ENCODE results near the gene ZKSCAN1. TPM values are rescaled to one million over a fixed set of nuclear protein-coding genes. Genes with fewer than 3 reads are reported as not detected.
"Not testable (repeated sequence)": the region's sequence is repeated elsewhere in the genome, so short reads cannot be mapped to it uniquely, and the experiment has no call there.

The ZKSCAN1 gene
- total RNA-seq, 1 donor from 2014 or later = 63.1 TPM

DNA sequence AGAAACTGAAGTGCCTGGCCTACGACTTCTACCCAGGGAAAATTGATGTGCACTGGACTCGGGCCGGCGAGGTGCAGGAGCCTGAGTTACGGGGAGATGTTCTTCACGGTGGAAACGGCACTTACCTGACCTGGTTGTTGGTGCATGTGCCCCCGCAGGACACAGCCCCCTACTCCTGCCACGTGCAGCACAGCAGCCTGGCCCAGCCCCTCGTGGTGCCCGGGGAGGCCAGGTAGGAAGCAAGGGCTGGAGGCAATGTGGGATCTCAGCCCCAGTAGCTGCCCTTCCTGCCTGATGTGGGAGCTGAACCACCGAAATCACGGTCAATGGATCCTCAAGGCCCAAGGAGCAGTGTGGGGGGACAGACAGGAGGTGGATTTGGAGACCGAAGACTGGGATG, 28.1 kb upstream of the ZKSCAN1 start:
- H3K4me3 Mint-ChIP-seq; DNase-seq (ENCODE audit: low spot score); H3K27ac Mint-ChIP-seq; H3K4me1 Mint-ChIP-seq (ENCODE audit: low read depth); H3K36me3 Mint-ChIP-seq (ENCODE audit: low read depth); intact Hi-C loops (cut with micrococcal nuclease); H3K9me3 Mint-ChIP-seq: not testable (repeated sequence)
- peaks cover 14% of the 10 kb centered on the region for H3K27me3 Mint-ChIP-seq (ENCODE audit: insufficient read depth)

DNA sequence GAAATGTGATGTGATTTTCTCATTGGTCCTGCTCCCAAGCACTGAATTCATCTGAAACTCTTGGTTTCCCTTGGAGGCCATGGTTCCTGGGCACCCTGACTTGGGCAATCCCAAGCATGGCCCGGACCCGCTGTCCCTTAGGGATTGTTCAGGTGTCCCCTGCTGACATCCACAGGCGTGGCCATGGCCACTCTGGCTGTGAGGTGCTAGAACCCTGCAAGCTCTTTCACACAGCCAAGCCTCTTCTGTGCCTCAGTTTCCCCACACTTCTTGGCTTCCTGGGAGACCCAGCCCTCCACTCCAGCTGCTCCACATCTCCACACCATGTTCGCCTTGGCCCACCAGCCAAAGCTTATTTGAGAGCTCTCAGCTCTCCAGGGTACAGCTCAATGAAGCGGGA, 27.6 kb upstream of the ZKSCAN1 start:
- no peak for DNase-seq (ENCODE audit: low spot score)
- Mint-ChIP-seq H3K9me3 (no peaks in the 10 kb centered on the region), H3K4me3 (no peak overlapping the region), H3K27ac (no peak overlapping the region), H3K27me3 (ENCODE audit: insufficient read depth) (peaks cover 14% of the 10 kb centered on the region), H3K36me3 (ENCODE audit: low read depth) (no peaks in the 10 kb centered on the region), H3K4me1 (ENCODE audit: low read depth) (peaks cover 4% of the 10 kb centered on the region)
- intact Hi-C loops (cut with micrococcal nuclease) = no loop called here

DNA sequence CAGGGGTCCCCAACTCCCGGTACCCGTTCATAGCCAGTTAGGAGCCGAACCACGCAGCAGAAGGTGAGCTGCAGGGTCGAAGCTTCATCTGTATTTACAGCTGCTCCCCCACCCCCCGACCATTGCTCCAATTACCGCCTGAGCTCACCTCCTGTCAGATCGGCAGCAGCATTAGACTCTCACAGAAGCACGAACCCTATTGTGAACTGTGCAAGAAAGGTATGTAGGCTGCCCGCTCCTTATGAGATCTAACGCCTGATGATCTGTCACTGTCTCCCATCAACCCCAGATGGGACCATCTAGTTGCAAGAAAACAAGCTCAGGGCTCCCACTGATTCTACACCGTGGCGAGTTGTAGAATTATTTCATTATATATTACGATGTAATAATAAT, 24.9 kb upstream of the ZKSCAN1 start:
- no peaks in the 10 kb centered on the region for H3K36me3 Mint-ChIP-seq (ENCODE audit: low read depth)
- no peak for DNase-seq (ENCODE audit: low spot score)
- peaks cover 9% of the 10 kb centered on the region for H3K27me3 Mint-ChIP-seq (ENCODE audit: insufficient read depth)
- intact Hi-C loops (cut with micrococcal nuclease) = loop anchor here (1.0 to 10.0 kb wide), 4 partner anchors 9 to 436 kb away; partner anchors contain the start of genes AZGP1, FAM200A, ZNF655 and ZSCAN25
- no peak overlapping the region for H3K4me3 Mint-ChIP-seq
- H3K4me1 Mint-ChIP-seq (ENCODE audit: low read depth) = peaks cover 4% of the 10 kb centered on the region
- H3K9me3 Mint-ChIP-seq = no peaks in the 10 kb centered on the region
- no peak overlapping the region for H3K27ac Mint-ChIP-seq

DNA sequence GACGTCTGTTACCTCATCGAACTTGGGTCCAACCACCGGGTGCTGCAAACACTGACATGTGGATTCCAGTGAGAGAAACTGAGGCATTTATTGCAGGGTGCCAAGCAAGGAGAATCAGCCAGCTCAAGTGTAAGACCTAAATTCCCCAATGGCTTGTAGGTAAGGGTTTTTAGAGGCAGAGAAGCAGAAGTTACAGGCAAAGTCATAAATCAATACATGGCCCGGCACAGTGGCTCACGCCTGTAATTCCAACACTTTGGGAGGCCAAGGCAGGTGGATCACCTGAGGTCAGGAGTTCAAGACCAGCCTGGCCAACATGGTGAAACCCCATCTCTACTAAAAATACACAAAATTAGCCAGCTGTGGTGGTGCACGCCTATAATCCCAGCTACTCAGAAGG, 23.9 kb upstream of the ZKSCAN1 start:
- not testable (repeated sequence) for DNase-seq (ENCODE audit: low spot score); H3K4me3 Mint-ChIP-seq; H3K9me3 Mint-ChIP-seq; H3K4me1 Mint-ChIP-seq (ENCODE audit: low read depth); H3K27me3 Mint-ChIP-seq (ENCODE audit: insufficient read depth); H3K27ac Mint-ChIP-seq; H3K36me3 Mint-ChIP-seq (ENCODE audit: low read depth)
- intact Hi-C loops (cut with micrococcal nuclease) = loop anchor here (1.0 to 10.0 kb wide), 4 partner anchors 15 to 437 kb away; partner anchors contain the start of genes AZGP1, FAM200A, ZNF655 and ZSCAN25

DNA sequence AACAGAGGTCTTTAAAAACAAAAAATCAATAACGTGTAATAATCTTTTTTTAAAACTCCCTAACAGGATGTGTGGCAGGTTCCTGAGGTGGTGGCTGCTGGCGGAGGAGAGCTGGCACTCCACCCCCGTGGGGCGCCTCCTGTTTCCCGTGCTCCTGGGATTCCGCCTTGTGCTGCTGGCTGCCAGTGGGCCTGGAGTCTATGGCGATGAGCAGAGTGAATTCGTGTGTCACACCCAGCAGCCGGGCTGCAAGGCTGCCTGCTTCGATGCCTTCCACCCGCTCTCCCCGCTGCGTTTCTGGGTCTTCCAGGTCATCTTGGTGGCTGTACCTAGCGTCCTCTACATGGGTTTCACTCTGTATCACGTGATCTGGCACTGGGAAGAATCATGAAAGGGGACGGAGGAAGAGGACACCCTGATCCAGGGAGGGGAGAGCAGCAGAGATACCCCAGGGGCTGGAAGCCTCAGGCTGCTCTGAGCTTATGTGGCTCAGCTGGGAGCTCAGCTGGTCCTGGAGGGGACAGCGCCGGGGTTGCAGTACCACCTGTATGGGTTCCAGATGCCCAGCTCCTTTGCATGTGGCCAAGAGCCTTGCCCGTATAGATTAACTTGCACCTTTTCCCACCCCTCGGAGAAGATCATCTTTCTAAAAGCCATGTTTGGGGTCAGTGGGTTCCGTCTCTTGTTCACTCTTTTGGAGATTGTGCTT, 22.9 kb upstream of the ZKSCAN1 start:
- no peaks in the 10 kb centered on the region for H3K9me3 Mint-ChIP-seq
- H3K4me1 Mint-ChIP-seq (ENCODE audit: low read depth) = peaks cover 13% of the 10 kb centered on the region
- H3K27ac Mint-ChIP-seq = no peak overlapping the region
- no peaks in the 10 kb centered on the region for H3K36me3 Mint-ChIP-seq (ENCODE audit: low read depth)
- intact Hi-C loops (cut with micrococcal nuclease) = loop anchor here (10.0 kb wide), 2 partner anchors 378 to 438 kb away; partner anchors contain the start of genes FAM200A, ZNF655 and ZSCAN25
- DNase-seq (ENCODE audit: low spot score) = no peak
- peaks cover 10% of the 10 kb centered on the region for H3K27me3 Mint-ChIP-seq (ENCODE audit: insufficient read depth)
- no peak overlapping the region for H3K4me3 Mint-ChIP-seq

DNA sequence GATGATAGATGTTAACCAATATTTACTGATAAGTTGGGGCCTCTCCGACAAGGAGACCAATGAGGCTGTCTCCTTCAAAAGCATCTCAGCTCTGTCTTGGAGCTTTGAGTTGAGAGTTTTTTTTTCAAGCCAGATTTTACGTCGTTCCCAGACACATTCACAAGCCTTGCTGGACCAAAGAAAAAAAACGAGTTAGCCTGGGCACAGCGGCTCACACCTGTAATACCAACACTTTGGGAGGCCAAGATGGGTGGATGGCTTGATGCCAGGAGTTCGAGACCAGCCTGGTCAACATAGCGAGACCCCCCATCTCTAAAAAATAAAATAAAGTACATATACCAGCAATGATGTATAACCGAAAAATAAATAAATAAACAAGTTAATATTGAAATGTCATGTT, 20.6 kb upstream of the ZKSCAN1 start:
- H3K27me3 Mint-ChIP-seq (ENCODE audit: insufficient read depth) = peaks cover 10% of the 10 kb centered on the region
- no peak overlapping the region for H3K27ac Mint-ChIP-seq

DNA sequence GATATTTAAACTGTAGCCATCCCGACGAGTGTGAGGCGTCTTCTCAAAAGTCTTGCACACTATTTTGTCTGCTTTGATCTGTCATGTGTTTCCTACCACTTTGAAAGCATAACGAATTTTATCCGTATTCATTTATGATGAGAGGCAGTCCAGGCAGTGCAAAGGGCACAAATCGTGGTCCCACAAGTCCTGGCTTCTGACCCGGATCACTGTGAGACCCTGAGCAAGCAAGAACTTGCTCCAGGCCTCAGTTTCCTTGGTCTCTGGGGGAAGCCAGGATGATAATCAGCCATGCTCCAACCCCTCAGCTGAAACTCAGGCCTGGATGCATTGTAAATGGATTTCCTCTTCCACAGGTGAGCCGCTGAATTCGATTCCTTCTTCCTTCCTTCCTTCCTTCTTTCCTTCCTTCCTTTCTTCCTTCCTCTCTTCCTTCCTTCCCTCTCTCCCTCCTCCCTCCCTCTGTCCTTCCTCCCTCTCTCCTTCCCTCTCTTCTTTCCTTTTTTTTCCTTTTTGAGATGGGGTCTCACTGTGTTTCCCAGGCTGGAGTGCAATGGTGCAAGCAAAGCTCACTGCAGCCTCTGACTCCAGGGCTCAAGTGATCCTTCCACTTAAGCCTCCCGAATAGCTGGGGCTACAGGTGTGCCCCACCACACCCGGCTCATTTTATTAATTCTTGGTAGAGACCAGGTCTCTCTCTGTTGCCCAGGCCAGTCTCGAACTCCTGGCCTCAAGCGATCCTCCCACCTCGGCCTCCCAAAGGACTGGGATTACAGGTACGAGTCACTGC, 18.4 kb upstream of the ZKSCAN1 start:
- Mint-ChIP-seq H3K4me3 (peak overlapping the region; percentile 77), H3K27me3 (ENCODE audit: insufficient read depth) (peaks cover 5% of the 10 kb centered on the region), H3K36me3 (ENCODE audit: low read depth) (no peaks in the 10 kb centered on the region), H3K27ac (peak overlapping the region; percentile 89), H3K4me1 (ENCODE audit: low read depth) (peaks cover 10% of the 10 kb centered on the region), H3K9me3 (no peaks in the 10 kb centered on the region)
- intact Hi-C loops (cut with micrococcal nuclease) = loop anchor here (1.0 to 10.0 kb wide), 5 partner anchors 18 to 442 kb away; partner anchors contain the start of genes FAM200A, ZKSCAN1, ZNF3 and ZNF655
- no peak for DNase-seq (ENCODE audit: low spot score)

More for the DNA sequence above, 20.6 kb upstream of the ZKSCAN1 start:
- Mint-ChIP-seq H3K4me3 (no peak overlapping the region), H3K9me3 (no peaks in the 10 kb centered on the region), H3K36me3 (ENCODE audit: low read depth) (no peaks in the 10 kb centered on the region), H3K4me1 (ENCODE audit: low read depth) (peaks cover 14% of the 10 kb centered on the region)
- intact Hi-C loops (cut with micrococcal nuclease) = loop anchor here (1.0 to 10.0 kb wide), 4 partner anchors 58 to 440 kb away; partner anchors contain the start of genes FAM200A, ZNF655 and ZSCAN25
- no peak for DNase-seq (ENCODE audit: low spot score)

DNA sequence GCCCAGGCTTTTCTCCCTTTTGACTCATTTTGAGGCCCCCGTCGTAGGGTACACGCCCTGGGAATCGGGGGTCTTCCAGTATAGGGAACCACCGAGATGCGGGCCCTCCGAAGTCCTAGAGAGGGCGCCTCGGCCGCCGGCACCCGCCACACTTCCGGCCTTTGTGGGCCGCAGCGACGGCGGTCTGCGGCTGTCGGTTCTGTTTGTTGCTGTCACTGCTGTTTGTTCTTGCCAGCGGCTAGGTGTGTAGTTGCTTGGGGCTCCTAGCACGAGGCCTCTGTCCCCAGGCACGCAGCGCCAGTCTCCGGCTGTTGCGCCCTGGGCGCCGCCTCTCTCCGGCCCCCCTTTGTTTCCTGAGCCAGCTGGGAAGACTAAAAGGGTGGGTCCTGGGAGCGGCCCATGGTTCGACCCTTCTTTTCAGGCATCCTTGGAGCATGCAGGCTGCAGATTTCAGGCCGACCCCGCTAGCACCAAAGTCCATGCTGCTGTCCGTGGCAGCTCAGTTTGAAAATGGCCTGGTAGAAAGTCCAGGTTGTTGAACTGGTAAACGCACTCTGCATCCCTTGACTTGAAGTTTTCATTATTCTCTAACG, 17.8 kb upstream of the ZKSCAN1 start:
- H3K36me3 Mint-ChIP-seq (ENCODE audit: low read depth) = no peaks in the 10 kb centered on the region
- H3K27me3 Mint-ChIP-seq (ENCODE audit: insufficient read depth) = peaks cover 5% of the 10 kb centered on the region
- peak; percentile 69 for DNase-seq (ENCODE audit: low spot score)
- peak overlapping the region; percentile 89 for H3K27ac Mint-ChIP-seq
- H3K4me1 Mint-ChIP-seq (ENCODE audit: low read depth) = peaks cover 10% of the 10 kb centered on the region
- no peaks in the 10 kb centered on the region for H3K9me3 Mint-ChIP-seq
- intact Hi-C loops (cut with micrococcal nuclease) = loop anchor here (1.0 to 10.0 kb wide), 5 partner anchors 18 to 443 kb away; partner anchors contain the start of genes FAM200A, ZKSCAN1, ZNF3 and ZNF655
- peak overlapping the region; percentile 77 for H3K4me3 Mint-ChIP-seq

DNA sequence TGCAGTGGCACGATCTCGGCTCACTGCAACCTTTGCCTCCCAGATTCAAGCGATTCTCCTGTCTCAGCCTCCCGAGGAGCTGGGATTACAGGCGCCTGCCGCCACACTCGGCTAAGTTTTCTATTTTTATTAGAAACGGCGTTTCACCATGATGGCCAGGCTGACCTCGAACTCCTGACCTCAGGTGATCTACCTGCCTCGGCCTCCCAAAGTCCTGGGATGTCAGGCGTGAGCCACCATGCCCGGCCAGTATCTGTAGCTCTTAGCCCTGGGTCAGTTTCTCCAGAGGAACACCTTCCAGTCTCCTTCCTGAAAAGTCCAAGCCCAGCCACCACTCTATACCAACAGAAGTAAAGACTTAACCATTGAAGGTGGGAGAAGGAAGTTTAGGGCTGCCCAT, 15.2 kb upstream of the ZKSCAN1 start:
- H3K36me3 Mint-ChIP-seq (ENCODE audit: low read depth) = no peaks in the 10 kb centered on the region
- no peak for DNase-seq (ENCODE audit: low spot score)
- H3K27ac Mint-ChIP-seq = no peak overlapping the region
- H3K4me3 Mint-ChIP-seq = no peak overlapping the region
- no peaks in the 10 kb centered on the region for H3K9me3 Mint-ChIP-seq
- intact Hi-C loops (cut with micrococcal nuclease) = no loop called here
- peaks cover 5% of the 10 kb centered on the region for H3K27me3 Mint-ChIP-seq (ENCODE audit: insufficient read depth)
- H3K4me1 Mint-ChIP-seq (ENCODE audit: low read depth) = peaks cover 13% of the 10 kb centered on the region

DNA sequence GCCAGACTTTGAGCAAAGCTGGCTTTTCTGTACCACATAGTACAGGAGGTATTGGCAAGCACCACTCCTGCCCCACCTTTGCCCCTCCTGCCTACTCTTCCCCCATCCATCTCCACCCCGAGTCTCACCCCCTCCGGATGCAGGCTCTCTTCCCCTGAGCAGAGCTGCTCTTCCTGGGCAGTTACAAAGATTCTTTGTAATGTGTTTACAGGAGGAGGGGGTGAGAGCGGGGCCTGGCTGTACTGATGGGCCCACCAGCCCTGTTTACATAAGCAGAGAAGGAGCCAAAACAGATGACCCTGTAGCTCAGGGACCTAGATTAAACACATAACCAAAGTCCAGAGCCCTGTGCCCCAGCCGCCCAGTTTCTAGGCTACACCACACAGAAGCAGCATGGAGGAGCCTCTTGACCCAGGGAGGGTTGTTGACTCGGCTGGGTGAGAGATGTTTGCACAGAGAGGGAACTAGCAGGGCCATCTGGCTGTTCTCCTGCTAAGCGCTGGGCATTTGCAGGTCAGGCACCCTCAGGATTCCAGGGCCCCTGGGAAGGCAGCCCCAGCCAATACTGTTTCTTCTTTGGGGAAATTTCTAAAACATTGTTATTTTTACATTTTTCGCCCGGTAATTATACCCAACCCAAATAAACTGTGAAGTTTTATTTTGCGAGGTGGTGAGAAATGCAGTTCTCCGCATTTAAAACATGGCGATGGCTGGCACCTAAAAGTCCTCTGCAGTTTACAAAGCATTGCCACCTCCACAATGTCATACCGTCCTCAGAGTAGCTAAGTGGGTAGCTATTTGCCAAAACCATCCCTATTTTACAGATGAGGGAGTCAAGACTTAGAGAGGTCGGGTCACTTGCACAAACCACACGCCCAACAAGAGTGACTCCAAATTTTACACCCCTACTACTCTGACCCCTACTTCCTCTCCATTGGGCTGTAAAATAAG, 11.4 kb upstream of the ZKSCAN1 start:
- H3K27ac Mint-ChIP-seq = no peak overlapping the region
- peaks cover 3% of the 10 kb centered on the region for H3K4me1 Mint-ChIP-seq (ENCODE audit: low read depth)
- no peak overlapping the region for H3K4me3 Mint-ChIP-seq
- H3K36me3 Mint-ChIP-seq (ENCODE audit: low read depth) = no peaks in the 10 kb centered on the region
- intact Hi-C loops (cut with micrococcal nuclease) = no loop called here
- H3K9me3 Mint-ChIP-seq = no peaks in the 10 kb centered on the region
- no peak for DNase-seq (ENCODE audit: low spot score)
- H3K27me3 Mint-ChIP-seq (ENCODE audit: insufficient read depth) = no peaks in the 10 kb centered on the region

DNA sequence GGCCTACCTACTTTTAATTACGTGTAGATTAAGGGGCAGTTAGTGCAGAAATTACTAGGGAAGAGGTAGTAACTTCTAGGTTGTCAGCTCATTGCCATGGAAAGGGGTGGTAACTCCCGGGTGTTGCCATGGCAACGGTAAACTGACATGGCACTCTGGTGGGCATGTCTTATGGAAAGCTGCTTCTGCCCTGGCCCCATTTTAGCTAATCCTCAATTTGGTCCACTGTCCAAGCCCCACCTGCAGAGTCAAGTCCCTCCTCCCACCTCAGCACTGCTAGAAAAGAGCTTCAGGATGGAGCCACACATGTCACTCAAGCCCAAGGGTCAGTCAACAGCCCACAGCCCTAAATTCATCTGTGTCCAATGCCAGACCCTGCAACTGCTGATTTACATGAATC, 7.5 kb upstream of the ZKSCAN1 start:
- no peak overlapping the region for H3K27ac Mint-ChIP-seq
- peaks cover 4% of the 10 kb centered on the region for H3K4me1 Mint-ChIP-seq (ENCODE audit: low read depth)
- H3K9me3 Mint-ChIP-seq = no peaks in the 10 kb centered on the region
- no peak for DNase-seq (ENCODE audit: low spot score)
- intact Hi-C loops (cut with micrococcal nuclease) = no loop called here
- no peaks in the 10 kb centered on the region for H3K27me3 Mint-ChIP-seq (ENCODE audit: insufficient read depth)
- no peak overlapping the region for H3K4me3 Mint-ChIP-seq
- no peaks in the 10 kb centered on the region for H3K36me3 Mint-ChIP-seq (ENCODE audit: low read depth)

DNA sequence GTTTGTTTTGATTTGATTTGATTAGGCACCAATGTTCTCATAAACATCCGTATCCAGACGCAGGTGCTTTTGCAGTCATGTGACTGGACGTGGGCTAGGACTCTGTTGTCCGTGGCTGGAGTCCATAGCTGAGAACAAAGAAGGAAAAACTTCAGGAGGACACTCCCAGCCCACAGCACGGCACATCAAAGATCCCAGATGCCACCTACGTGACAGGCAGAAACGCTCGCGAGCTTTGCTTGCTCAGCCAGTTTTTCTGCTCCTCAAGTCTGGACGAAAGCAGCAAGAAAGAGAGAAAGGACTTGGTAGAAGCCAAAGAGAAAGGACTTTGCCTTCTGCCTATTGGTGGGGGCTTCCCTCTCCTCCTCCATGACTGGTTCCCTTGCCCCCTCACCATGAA, 6.9 kb upstream of the ZKSCAN1 start:
- Mint-ChIP-seq H3K9me3 (no peaks in the 10 kb centered on the region), H3K27me3 (ENCODE audit: insufficient read depth) (no peaks in the 10 kb centered on the region), H3K36me3 (ENCODE audit: low read depth) (no peaks in the 10 kb centered on the region), H3K4me1 (ENCODE audit: low read depth) (peaks cover 9% of the 10 kb centered on the region), H3K4me3 (no peak overlapping the region), H3K27ac (peak overlapping the region; percentile 23)
- DNase-seq (ENCODE audit: low spot score) = no peak
- intact Hi-C loops (cut with micrococcal nuclease) = no loop called here
